AG04449 (cell line): ENCODE measurements around the gene RDH5.

ENCODE experiments used
- CTCF ChIA-PET: fragments of 350-600 bp; formaldehyde crosslinking; extraction: SDS; loops from one replicate; lab custom pipeline; 2021; ENCODE audit warnings: antibody characterized with exemption; lab: Yijun Ruan, JAX
- POLR2A ChIA-PET: fragments of 400-600, 350-600 bp; formaldehyde crosslinking; extraction: SDS; loops from one replicate; lab custom pipeline; 2020; ENCODE audit warnings: antibody characterized with exemption, inconsistent platforms; lab: Yijun Ruan, JAX
- DNase-seq: peaks from one replicate; pipeline ENCODE4 v3.0.0-alpha.2; 2010; ENCODE audit warnings: low read depth, low spot score
- H3K4me3 ChIP-seq: 2 replicates; pipeline ENCODE4 v1.5.1; 2011; ENCODE audit warnings: low read depth, mild to moderate bottlenecking, control low read depth, low read length
- TF ChIP-seq, protein P1 (sequence below): IDR thresholded peaks from one replicate; pipeline ENCODE4 v1.5.1; 2011; ENCODE audit warnings: mild to moderate bottlenecking, moderate library complexity, low read length, control low read depth, inconsistent platforms; ENCODE audit not compliant: insufficient read depth; ENCODE audit errors: missing control alignments

RDH5 gene

DNA sequence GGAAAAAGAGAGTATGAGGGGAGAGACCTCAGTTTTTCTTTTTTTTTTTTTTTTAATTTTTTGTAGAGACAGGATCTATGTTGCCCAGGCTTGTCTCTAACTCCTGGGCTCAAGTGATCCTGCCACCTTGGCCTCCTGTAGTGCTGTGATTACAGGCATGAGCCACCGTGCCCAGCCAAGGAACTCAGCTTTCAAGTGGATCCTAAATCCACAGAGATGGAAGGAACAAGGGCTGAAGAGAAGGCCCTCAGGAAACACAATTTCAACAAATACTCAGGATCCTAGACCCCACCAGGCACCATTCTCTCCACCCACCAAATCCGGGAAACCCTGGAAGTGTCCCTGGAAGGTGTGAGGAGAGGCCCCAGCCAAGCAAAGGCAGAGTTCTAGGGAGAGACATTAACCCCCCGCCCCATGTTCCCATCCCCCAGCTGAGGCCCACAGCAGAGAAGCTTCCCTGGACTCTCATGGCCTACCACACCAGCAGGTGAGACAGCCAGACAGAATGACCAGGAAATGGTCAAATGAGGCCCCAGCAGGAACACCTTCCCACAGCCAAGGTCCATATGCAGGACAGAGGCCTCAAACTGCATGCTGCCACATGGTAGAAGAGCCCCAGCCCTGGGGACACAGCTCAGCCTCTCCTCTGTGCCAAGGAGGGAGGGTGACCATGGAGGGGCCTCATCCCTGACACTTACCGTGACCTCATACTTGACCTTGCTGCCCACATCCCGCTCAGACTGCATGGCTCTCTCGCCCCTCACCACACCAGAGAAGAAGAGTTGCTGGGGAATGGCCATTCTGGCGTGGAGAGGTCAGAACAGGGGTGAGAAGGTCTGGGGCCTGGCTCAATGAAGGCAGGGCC is 26.6 kb upstream of the RDH5 start:
- TF ChIP-seq, protein P1, sequence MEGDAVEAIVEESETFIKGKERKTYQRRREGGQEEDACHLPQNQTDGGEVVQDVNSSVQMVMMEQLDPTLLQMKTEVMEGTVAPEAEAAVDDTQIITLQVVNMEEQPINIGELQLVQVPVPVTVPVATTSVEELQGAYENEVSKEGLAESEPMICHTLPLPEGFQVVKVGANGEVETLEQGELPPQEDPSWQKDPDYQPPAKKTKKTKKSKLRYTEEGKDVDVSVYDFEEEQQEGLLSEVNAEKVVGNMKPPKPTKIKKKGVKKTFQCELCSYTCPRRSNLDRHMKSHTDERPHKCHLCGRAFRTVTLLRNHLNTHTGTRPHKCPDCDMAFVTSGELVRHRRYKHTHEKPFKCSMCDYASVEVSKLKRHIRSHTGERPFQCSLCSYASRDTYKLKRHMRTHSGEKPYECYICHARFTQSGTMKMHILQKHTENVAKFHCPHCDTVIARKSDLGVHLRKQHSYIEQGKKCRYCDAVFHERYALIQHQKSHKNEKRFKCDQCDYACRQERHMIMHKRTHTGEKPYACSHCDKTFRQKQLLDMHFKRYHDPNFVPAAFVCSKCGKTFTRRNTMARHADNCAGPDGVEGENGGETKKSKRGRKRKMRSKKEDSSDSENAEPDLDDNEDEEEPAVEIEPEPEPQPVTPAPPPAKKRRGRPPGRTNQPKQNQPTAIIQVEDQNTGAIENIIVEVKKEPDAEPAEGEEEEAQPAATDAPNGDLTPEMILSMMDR: no peak
- CTCF ChIA-PET: interaction anchor here (0.8 to 1.0 kb wide), 2 partner anchors 12 to 37 kb away, joined by 3 to 4 read pairs; no protein-coding TSS in a partner anchor
- POLR2A ChIA-PET: no interaction called here
- no peak overlapping the region for H3K4me3 ChIP-seq
- no peak for DNase-seq

DNA sequence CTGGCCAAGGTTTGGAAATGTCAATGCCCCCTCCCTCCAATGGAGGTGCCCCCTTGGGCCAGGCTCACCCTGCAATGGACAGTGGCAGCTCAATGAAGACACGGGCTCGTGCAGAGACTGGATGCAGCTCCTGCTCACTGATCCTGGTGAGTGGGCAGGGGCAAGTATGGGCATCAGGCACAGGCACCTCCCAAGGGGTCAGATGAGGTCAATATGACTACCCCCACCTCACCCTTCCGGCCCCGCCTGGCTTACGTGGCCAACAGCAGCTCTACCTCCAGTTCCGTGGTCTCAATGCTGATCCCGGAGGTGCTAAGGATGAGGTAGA is 26.0 kb upstream of the RDH5 start:
- H3K4me3 ChIP-seq: no peak overlapping the region
- DNase-seq: no peak
- CTCF ChIA-PET: interaction anchor here (0.8 kb wide), 1 partner anchor 11 kb away, joined by 3 read pairs; no protein-coding TSS in a partner anchor
- TF ChIP-seq, protein P1: no peak
- POLR2A ChIA-PET: no interaction called here

DNA sequence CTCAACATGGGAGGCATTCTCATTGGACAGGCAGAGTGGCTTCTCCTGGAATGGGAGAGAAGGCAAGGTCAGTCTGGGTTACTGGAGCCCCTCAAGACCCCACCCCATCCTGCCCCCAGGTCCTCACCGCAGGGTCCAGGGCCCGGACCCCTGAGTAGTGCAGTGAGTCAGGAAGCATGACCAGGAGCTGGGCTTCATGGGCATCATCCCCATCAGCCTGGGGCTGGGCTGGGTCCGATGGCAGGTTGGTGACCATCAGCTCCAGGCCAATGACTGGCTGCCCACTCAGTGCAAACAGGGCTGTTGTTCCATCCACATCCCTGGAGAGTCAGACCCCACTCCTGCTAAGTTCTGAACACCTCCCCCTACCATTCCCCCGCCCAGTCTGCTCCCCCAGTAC is 25.5 kb upstream of the RDH5 start:
- H3K4me3 ChIP-seq: no peak overlapping the region
- ChIA-PET CTCF (no interaction called here), POLR2A (no interaction called here)
- DNase-seq: no peak
- TF ChIP-seq, protein P1: no peak

DNA sequence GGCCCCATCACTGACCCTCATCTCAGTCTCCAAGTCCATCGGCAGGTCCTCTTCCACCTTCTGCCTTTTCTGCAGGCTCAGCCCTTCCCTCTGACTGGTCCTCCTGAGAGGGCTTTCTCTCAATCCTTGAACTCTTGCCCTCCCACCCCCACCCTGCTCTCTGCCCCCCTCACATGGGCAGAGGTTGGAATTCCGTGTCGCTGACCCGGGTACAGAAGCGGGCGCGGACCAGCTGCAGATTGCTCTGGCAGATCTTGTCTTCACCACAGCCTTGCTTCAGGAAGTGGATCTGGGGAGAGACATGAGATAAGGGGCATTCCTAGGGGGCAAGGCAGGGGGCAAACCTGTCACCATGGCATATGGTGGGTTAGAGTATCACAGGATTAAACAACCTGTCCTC is 24.8 kb upstream of the RDH5 start:
- no peak overlapping the region for H3K4me3 ChIP-seq
- DNase-seq: no peak
- CTCF ChIA-PET: interaction anchor here (0.7 to 1.3 kb wide), 3 partner anchors 10 to 44 kb away, joined by 3 read pairs; no protein-coding TSS in a partner anchor
- POLR2A ChIA-PET: no interaction called here
- TF ChIP-seq, protein P1: no peak

DNA sequence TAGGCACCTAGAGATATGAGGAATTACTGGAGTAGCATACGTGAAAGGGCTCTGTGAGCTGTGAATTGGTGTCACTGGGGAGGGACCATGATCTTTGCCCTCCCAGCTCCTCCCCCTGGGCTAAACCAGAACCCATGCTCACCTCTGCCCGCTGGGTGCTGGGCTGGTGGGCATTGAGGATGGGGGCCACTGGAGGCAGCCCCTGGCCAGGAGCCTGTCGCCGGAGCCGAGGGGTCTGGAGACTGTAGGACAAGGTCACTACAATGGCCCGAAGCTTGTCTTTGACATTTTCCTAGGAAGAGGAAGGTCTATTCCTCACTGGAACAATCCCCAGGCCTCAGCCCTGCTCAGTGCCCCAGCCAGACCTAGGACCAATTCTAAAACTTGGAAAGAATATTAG is 24.1 kb upstream of the RDH5 start:
- no peak for DNase-seq
- H3K4me3 ChIP-seq: no peak overlapping the region
- ChIA-PET CTCF (interaction anchor here (0.7 to 1.3 kb wide), 5 partner anchors 10 to 43 kb away, joined by 3 to 5 read pairs (median 3); a partner anchor contains a TSS), POLR2A (no interaction called here)
- TF ChIP-seq, protein P1: no peak

DNA sequence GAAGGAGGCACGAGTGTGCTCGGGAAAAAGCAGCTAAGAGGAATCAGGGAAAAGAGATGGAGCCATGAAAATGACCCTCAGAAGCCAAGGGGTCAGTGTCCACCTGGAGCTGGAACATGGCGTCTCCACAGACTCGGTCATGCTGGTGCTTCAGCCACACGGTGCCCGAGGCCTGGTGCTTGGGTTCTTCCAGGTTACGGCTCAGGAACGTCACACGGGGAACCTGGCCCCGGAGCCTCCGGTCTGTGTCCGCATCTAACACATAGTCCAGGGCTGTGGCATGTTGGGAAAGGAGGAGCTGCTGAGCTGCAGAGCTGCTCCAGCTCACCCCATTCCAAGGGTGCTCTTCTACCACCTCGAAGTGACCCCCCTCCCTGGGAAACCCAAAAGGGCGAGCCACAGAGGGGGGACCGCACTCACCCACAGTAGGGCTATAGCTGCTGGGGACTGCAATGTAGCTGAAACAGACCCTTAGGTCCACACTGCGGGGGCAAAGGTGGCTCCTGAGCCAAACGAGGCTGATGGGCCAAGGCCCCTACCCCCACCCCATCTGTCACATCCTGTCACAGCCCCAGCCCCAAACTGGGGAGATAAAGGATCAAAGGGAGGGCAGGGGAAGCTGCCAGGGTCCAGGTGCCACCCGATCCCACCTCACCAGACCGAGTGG is 23.3 kb upstream of the RDH5 start:
- no peak for DNase-seq
- CTCF ChIA-PET: interaction anchor here (1.0 to 1.3 kb wide), 4 partner anchors 15 to 42 kb away, joined by 3 to 5 read pairs (median 3); a partner anchor contains a TSS
- TF ChIP-seq, protein P1: no peak
- H3K4me3 ChIP-seq: no peak overlapping the region
- POLR2A ChIA-PET: no interaction called here
